Measurements from ENCODE around the gene UPF3A.
A peak's percentile ranks its signal among the peaks of the same experiment; 100 is the strongest.
"Not testable (repeated sequence)": the region's sequence is repeated elsewhere in the genome, so short reads cannot be mapped to it uniquely, and the experiment has no call there.

UPF3A gene

GRCh38 chr13:114309806-114310410 lies 28.5 kb downstream of the UPF3A start:
- DNase-seq, result no peak

- DNase-seq, result no peak
These were observed 29.6 kb downstream of the UPF3A start for GRCh38 chr13:114310956-114311355.

DNA sequence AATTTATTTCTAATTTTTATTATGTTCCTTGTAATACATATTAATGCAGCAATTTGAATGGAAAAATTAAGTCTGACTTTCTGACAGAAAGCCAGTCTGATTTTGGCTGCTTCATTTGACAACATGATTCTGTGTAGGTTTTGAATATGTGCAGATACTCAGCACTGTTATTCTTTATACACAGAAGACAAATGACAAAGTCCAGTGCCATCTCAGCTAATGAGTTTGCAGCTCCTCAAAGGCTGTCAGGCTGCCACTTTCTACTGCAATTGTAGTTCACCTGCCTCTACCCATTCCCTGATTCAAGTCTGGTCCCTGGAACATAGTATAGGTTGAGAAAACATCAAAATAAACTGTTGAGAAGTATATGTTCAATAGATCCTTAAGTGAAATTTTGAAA lies 30.0 kb downstream of the UPF3A start:
- no peak for DNase-seq

- DNase-seq, result no peak
These were observed 30.5 kb downstream of the UPF3A start for GRCh38 chr13:114311908-114312307.

DNA sequence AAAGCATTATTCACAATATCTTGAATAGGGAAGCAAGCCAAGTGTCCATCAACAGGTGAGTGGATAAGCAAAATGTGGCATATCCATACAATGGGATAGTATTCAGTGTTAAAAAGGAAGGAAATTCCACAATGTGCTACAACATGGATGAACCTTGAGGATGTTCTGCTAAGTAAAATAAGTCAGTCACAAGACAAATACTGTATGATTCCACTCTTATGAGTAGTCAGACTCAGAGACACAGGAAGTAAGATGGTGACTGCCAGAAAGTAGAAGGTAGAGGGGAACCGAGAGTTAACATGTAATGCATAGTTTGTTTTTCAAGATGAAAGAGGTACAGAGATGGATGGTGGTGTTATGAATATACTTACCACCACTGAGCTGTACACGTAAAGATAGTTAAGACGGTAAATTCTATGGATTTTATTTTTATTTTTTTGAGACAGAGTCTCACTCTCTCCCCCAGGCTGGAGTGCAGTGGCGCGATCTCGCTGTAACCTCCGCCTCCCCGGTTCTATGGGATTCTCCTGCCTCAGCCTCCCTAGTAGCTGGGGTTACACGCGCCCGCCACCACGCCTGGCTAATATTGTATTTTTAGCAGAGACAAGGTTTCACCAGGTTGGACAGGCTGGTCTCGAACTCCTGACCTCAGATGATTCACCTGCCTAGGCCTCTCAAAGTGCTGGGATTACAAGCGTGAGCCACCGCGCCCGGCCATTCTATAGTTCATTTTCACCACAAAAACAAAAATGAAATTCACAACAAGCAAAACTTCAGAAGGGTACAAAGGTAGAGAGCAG lies 31.9 kb downstream of the UPF3A start:
- DNase-seq, result peak; percentile 32

- DNase-seq, result peak; percentile 94
These were observed 32.9 kb downstream of the UPF3A start, which contains the start of gene CHAMP1 for GRCh38 chr13:114314074-114314912. Gene CHAMP1, plus strand, starts transcription at chr13:114314503. Its CDS starts 9,340 bp downstream, at chr13:114323843.

GRCh38 chr13:114315074-114315785 lies 33.8 kb downstream of the UPF3A start:
- peak; percentile 64 for DNase-seq

DNA sequence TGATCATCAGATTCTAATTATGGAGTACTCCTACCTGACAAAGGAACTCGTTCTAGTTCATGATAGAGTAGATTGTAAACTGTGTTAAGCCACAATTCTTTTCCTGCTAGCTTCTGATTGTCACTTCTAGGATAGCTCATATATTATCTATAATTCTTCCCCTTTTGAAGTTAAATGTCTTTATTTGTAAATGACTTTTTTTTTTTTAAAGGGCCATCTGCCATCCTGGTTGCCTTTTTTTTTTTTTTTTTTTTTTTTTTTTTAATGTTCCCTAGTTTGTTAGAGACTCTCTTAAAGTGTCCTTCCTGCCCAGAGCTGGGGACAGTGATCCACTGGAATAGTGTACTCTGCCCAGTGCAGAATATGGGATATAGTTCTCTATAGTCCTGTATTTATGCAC lies 37.2 kb downstream of the UPF3A start:
- DNase-seq, result no peak

DNA sequence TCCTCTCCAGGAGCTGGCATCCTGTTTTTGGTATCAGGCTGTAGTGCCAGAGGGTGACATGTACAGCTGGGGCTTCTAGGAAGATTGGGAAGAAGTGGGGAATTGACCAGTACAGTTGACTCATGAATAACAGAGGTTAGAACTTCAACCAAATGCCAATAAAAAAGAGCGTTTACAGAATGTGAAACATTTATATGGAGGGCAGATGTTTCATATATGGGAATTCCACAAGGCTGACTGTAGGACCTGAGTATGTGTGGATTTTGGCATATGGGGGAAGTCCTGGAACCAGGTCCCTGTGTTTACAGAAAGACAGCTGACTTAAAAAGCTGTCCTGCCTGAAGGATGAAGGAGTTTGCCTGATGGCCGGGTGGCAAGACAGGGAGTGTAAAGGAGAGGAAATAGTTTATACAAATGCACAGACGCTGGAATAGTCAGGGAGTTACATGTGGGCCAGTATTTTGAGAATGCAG lies 38.1 kb downstream of the UPF3A start:
- no peak for DNase-seq

DNA sequence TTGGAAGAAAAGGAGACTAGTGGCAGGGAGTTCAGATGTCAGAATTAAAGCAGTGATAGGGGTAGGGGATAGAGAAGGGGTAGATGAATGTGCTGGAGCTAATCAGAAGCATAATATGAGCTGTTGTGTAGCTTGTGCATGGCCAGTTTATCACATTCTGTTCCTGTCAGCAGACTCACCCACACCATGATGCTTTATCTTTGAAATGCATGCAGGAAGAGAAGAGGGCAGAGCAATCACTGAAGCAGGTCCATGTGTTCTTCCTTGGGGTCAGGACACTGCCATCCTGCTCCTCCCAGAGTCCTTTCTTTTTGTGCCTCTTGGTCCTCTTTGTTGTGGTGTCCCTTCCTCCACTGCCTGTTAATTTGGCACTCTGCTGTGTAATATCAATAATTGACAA lies 38.7 kb downstream of the UPF3A start:
- DNase-seq, result no peak

- DNase-seq, result no peak
These were observed 39.9 kb downstream of the UPF3A start for GRCh38 chr13:114321256-114321655.

DNA sequence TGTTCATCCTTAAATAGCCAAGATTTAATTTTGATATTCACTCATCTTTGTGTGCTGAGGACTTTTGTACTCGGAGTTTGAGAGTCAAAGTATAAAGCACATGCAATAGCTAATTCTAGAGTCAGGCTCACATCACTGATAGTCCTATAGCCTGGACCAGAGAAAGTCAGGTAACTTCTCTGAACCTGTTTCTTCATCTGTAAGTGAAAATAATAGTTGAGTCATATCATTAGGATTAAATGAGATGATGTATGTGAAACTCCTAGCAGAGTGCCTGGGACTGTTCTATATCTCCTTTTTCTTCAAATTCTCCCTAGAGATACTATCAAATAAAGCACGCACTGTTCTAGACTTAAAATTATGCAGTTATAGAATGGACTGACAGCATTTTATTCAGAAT lies 41.9 kb downstream of the UPF3A start:
- DNase-seq, result no peak

DNA sequence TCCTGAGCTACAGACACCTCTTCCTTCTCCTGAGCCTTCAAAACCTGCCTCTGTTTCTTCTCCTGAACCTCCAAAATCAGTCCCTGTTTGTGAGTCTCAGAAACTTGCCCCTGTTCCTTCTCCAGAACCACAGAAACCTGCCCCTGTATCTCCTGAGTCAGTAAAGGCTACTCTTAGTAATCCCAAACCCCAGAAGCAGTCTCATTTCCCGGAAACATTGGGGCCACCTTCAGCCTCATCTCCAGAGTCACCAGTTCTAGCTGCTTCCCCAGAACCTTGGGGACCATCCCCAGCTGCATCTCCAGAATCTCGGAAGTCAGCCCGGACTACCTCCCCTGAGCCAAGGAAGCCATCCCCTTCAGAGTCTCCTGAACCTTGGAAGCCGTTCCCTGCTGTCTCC lies 42.9 kb downstream of the UPF3A start:
- DNase-seq, result no peak

- peak; percentile 45 for DNase-seq
These were observed 44.3 kb downstream of the UPF3A start for GRCh38 chr13:114325729-114326128.

DNA sequence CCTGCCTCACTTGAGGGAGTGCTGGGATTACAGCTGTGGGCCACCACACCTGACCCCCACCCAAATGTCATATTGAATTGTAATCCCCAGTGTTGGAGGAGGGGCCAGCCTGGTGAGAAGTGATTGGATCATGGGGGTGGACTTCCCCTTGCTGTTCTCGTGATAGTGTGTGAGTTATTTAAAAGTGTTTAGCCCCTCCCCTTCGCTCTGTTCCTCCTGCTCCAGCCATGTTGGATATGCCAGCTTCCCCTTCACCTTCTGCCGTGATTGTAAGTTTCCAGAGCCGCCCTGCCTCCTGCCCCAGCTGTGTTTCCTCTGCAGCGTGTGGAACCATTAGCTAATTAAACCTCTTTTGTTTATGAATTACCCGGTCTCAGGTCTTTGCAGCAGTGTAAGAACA lies 46.6 kb downstream of the UPF3A start:
- DNase-seq, result no peak

GRCh38 chr13:114328595-114328994 lies 47.2 kb downstream of the UPF3A start:
- no peak for DNase-seq

GRCh38 chr13:114330086-114330485 lies 48.7 kb downstream of the UPF3A start:
- no peak for DNase-seq

GRCh38 chr13:114333881-114334280 lies 52.5 kb downstream of the UPF3A start:
- peak; percentile 21 for DNase-seq

DNA sequence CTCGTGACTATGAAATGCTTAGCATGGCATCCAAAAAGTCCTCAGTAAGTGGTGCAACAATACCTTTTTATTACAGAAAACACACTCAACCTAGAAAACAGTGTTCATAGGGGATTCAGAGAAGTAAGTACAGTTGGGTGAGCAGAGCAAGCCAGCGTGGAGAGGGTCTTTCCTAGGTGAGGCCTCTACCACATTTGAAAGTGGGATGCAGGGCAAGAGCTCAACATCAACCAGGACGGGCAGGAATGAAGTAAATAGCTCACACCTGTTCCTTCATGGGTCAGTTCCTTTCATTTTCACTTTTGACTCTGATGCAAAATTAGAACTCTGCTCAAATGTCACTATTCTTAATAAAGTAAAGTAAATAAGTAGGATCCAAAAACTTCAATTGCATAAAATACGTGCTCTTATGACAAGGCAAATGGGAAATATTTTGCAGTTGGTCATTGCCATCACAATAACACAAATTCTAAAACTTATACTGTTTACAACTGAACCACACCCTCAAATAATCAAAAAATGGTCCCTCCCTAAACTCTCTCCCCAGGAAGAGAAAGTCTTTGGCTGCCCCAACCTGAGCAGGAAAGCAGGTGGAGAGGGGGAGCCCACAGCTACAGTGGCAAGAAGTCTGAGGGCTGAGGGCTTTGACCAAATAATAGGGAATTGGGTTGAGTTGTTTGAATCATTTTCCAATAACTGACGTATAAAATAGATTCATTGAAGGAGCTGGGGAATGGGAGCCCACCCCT lies 53.1 kb downstream of the UPF3A start:
- no peak for DNase-seq

DNA sequence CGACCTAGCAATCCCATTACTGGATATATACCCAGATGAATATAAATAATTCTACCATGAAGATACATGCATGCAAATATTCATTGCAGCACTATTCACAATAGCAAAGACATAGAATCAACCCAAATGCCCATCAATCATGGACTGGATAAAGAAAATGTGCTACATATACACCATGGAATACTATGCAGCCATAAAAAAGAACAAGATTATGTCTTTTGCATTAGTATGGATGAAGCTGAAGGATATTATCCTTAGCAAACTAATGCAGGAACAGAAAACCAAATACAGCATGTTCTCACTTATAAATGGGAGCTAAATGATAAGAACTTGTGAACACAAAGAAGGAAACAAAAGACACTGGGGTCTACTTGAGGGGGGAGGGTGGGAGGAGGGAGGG lies 55.1 kb downstream of the UPF3A start:
- DNase-seq, result not testable (repeated sequence)

DNA sequence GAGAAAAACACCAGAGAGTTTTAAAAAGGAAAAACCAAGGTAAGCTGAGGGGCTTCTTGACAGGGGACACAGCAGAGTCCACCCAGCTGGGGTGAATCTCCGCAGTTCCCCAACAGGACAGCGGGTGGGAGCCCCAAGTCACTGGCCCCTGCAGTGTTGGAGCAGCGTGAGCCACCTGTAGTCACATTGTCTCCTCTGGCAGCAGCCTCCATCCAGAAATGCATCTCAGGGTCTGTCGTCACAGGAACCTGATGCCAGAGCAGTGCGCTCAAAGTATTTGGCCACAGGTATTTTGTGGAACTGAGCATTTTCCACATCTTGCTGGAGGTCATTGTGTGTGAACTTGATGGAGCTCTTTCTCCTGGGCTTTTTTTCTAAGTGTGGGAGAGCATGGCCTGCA lies 57.6 kb downstream of the UPF3A start:
- DNase-seq, result no peak
